Adrenal gland (tissue), 19 donors: ENCODE data around the gene NHSL1. TPM values are rescaled to one million over a fixed set of nuclear protein-coding genes. Genes with fewer than 3 reads are reported as not detected.

Source experiments
- DNase-seq, 7 donors: peaks; one replicate each; pipeline ENCODE4 v3.0.0-alpha.2; 2019 to 2020
- H3K27ac ChIP-seq, 5 donors: fragments of 200-600 bp; sonication (generic) in 4 of 5; 1 replicate in 3 of 5; 2 replicates in 2 of 5; pipeline versions ENCODE4 v1.5.1 to v1.8.0; 2016 to 2020; ENCODE audit warnings: mild to moderate bottlenecking in 1 of 5
- H3K27me3 ChIP-seq: fragments of 200-600 bp; 2 replicates; pipeline ENCODE4 v1.8.0; 2021
- H3K36me3 ChIP-seq, 2 donors: fragments of 200-600 bp; replicated peaks in 1 of 2; 1 replicate in 1 of 2; 2 replicates in 1 of 2; pipeline versions ENCODE4 v1.5.1 to v1.8.0; 2018 to 2022
- H3K4me1 ChIP-seq, 2 donors: fragments of 200-600 bp; replicated peaks in 1 of 2; 1 replicate in 1 of 2; 2 replicates in 1 of 2; pipeline versions ENCODE4 v1.5.1 to v1.8.0; 2018 to 2021
- H3K4me3 ChIP-seq, 4 donors: fragments of 200-600 bp; sonication (generic) in 3 of 4; one replicate each; pipeline ENCODE4 v1.5.1; 2016 to 2018
- H3K9me3 ChIP-seq, 3 donors: fragments of 200-600 bp; sonication (generic) in 1 of 3; replicated peaks in 1 of 3; 1 replicate in 2 of 3; 2 replicates in 1 of 3; pipeline versions ENCODE4 v1.5.1 to v1.8.0; 2016 to 2021
- CTCF ChIP-seq, 6 experiments: fragments of 450-650 bp in 4 of 6; fragments of 200-600 bp in 2 of 6; sonication (generic) in 1 of 6; IDR thresholded peaks; 1 replicate in 5 of 6; 2 replicates in 1 of 6; pipeline versions ENCODE4 v1.5.1 to v1.8.0; 2016 to 2021; ENCODE audit warnings: antibody characterized with exemption in 6 of 6, mild to moderate bottlenecking in 2 of 6, moderate library complexity in 1 of 6
- POLR2A ChIP-seq, 2 donors: fragments of 450-650 bp; IDR thresholded peaks; one replicate each; pipeline ENCODE4 v1.6.1; 2017; ENCODE audit warnings: antibody characterized with exemption in 2 of 2, mild to moderate bottlenecking in 2 of 2, moderate library complexity in 1 of 2
- WGBS, 4 donors: extraction: QIAGEN DNeasy Blood & Tissue Kit in 2 of 4; methylation state at CpG; one replicate each; pipeline versions ENCODE4 v1.1.5 to v1.1.7; 2013 to 2017; 5-methylcytosine and 5-hydroxymethylcytosine counted together
- intact Hi-C, 2 donors: fragments of 100-400 bp; cut with DNase I; formaldehyde crosslinking; loops; one replicate each; pipeline versions ENCODE4 v1.14.1 to v1.15.0; 2022 to 2023
- long read RNA-seq, 10 donors: library from polyadenylated mRNA in 3 of 10; unstranded in 2 of 10; stranded (forward) in 1 of 10; transcript quantifications; one replicate each; pipeline ENCODE4 v2.0.0 and lab custom pipeline, GENCODE V29; 2021 to 2026
- polyA plus RNA-seq, 3 donors: library from polyadenylated mRNA; stranded (reverse); fragments of 200-250 nt in 2 of 3; fragments of 350-450 nt in 1 of 3; fragmentation: Illumina TruSeq in 1 of 3; extraction: RNeasy Lipid Tissue Mini Kit (QIAGEN cat#74804) in 1 of 3; gene quantifications; one replicate each; pipeline ENCODE4 v1.2.3, GENCODE V29; 2013 to 2014
- total RNA-seq, 9 donors: library from RNA; depleted of rRNA in 4 of 9; stranded (reverse); fragments of >200 nt in 4 of 9; fragments of 120-200 nt in 1 of 9; fragmentation: NEBNext Ultra II Directional in 1 of 9; extraction: Animal tissue kit (Norgen Biotek cat#: 25700) in 1 of 9; gene quantifications; one replicate each; pipeline versions ENCODE4 v1.1.0 to v1.2.4, GENCODE V29; 2013 to 2023
- donor health status: healthy with polysubstance abuse.
- donor health status: Bipolar disorder and iron deficiency.
- donor health status: DM: yes; HTN: yes; CAD: no.
- donor health status: DM: no; HTN: no; CAD: no.
- donor health status: DM: no; HTN: no; CAD: no.
- donor health status: DM: yes; HTN: yes; CAD: no.

Gene NHSL1
- total RNA-seq (10 to 100 TPM in 3 of 9 donors, 1 to 10 TPM in 6; 3.1 to 12.7 (median 8.0) TPM), polyA plus RNA-seq (1 to 10 TPM; 1.2 to 3.8 (median 1.5) TPM)
- long read RNA-seq, donor 1: 0 reads
- long read RNA-seq, donor 2: 0 reads
- long read RNA-seq, donor 3: 0 reads
- long read RNA-seq, donor 4, partial matches to known transcripts: 0 of 1 reads
- long read RNA-seq, donor 4, other reads (novel, unspliced or antisense): 1 of 1 reads
- long read RNA-seq, donor 5, partial matches to known transcripts: 2 of 2 reads
- long read RNA-seq, donor 5, other reads (novel, unspliced or antisense): 0 of 2 reads
- long read RNA-seq, donor 6: 0 reads
- long read RNA-seq, donor 7: 0 reads
- long read RNA-seq, donor 8: 0 reads
- long read RNA-seq, donor 9: 0 reads
- long read RNA-seq, donor 10: 0 reads

GRCh38 chr6:138499303-138500018, at the start of gene NHSL1:
Gene NHSL1, minus strand, starts transcription at chr6:138499494. Its CDS starts 204 bp downstream, at chr6:138499290.
- no peak within 1 kb of the TSS for H3K27ac ChIP-seq
- H3K27me3 ChIP-seq: no peaks in the 10 kb centered on the region
- no peak for DNase-seq
- TF ChIP-seq CTCF (IDR thresholded peaks at IDR 0.05): no peak
- no peak for TF ChIP-seq POLR2A (IDR thresholded peaks at IDR 0.05)
- no peak within 1 kb of the TSS for H3K4me3 ChIP-seq
- no peaks in the 10 kb centered on the region for H3K4me1 ChIP-seq
- intact Hi-C loops: loop anchor here in 1 of 2 donors (10.0 kb wide), 1 partner anchor 385 kb away; no protein-coding TSS in a partner anchor
- no peaks in the 10 kb centered on the region for H3K9me3 ChIP-seq
- WGBS, 4 donors: 45 to 65% (median 58%) methylated on average over 8 of the region's 8 CpGs
- no peaks in the 10 kb centered on the region for H3K36me3 ChIP-seq

- 50 to 70% (median 56%) methylated on average over 5 of the region's 5 CpGs for WGBS, 4 donors
- TF ChIP-seq CTCF (IDR thresholded peaks at IDR 0.05) (no peak), POLR2A (IDR thresholded peaks at IDR 0.05) (no peak)
- no peaks in the 10 kb centered on the region for H3K36me3 ChIP-seq
- peak overlapping the region in 1 of 5 donors; percentile 19 for H3K27ac ChIP-seq
- peak in 3 of 7 donors; percentile 20 to 61 (median 32) for DNase-seq
- no peaks in the 10 kb centered on the region for H3K9me3 ChIP-seq
- no peak overlapping the region for H3K4me3 ChIP-seq
- intact Hi-C loops: no loop called here
- no peaks in the 10 kb centered on the region for H3K27me3 ChIP-seq
- H3K4me1 ChIP-seq: no peaks in the 10 kb centered on the region
Measured at GRCh38 chr6:138546733-138547185, 47.5 kb upstream of the NHSL1 start.

- Histone ChIP-seq H3K4me1 (no peaks in the 10 kb centered on the region), H3K27ac (peak overlapping the region in 1 of 5 donors; percentile 55), H3K36me3 (no peaks in the 10 kb centered on the region), H3K4me3 (no peak overlapping the region), H3K9me3 (no peaks in the 10 kb centered on the region), H3K27me3 (no peaks in the 10 kb centered on the region)
- DNase-seq: peak in 4 of 7 donors; percentile 29 to 55 (median 30)
- TF ChIP-seq POLR2A (IDR thresholded peaks at IDR 0.05) (peak in 1 of 2 donors; percentile 15), CTCF (IDR thresholded peaks at IDR 0.05) (no peak)
- WGBS, 4 donors: 50 to 52% (median 51%) methylated on average over 2 to 6 of the region's 6 CpGs
- intact Hi-C loops: no loop called here
Measured at GRCh38 chr6:138545621-138545980, 46.3 kb upstream of the NHSL1 start.

GRCh38 chr6:138544501-138544900, 45.2 kb upstream of the NHSL1 start:
- WGBS, 4 donors: 73 to 93% (median 85%) methylated on average over 3 of the region's 3 CpGs
- intact Hi-C loops: no loop called here
- H3K4me3 ChIP-seq: no peak overlapping the region
- H3K4me1 ChIP-seq: no peaks in the 10 kb centered on the region
- DNase-seq: no peak
- no peaks in the 10 kb centered on the region for H3K36me3 ChIP-seq
- no peaks in the 10 kb centered on the region for H3K27me3 ChIP-seq
- no peak overlapping the region for H3K27ac ChIP-seq
- no peaks in the 10 kb centered on the region for H3K9me3 ChIP-seq
- TF ChIP-seq CTCF (IDR thresholded peaks at IDR 0.05) (no peak), POLR2A (IDR thresholded peaks at IDR 0.05) (no peak)
